ENCODE data around the gene PAX8.
A peak's percentile ranks its signal among the peaks of the same experiment; 100 is the strongest.

The PAX8 gene

DNA sequence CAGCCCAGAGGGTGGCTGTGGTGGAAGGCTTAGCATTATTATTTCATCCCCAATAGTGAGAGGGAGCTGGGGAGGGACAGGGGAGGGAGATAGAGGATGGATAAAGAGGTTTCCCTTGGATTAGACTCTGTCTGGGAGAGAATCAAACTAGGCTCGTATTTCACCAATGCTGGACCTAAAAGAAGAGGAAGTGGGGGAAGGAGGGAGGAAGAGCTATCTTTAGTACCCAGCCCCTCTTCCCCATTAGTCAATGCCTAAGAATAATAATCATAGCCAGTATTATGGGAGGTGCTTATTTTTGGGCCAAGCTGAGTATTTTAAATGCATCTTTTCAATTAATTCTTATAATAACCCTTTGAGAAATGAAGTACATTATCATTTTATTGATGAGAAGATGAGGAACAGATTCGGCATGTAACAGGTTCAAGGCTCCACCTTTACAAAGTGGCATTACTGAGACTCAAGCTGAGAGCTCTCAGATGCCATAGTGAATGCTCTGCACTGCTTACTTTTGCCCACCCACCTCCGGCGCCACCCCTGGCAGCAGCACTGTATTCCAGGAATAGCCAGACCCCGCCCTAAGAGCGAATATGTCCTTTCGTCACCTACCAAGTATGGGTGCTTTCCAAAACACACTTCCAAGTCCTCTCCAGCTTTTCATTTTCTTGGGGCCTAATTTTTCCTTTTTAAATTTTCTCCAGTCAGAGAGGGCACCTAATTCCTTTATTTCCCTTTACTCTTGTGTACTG is 21.0 kb downstream of the PAX8 start:
- no peaks in the 10 kb centered on the region for H3K36me3 ChIP-seq (replicated peaks in 1 of 2; ENCODE audit: control insufficient read depth in 2 of 2, insufficient read depth in 2 of 2, low read length in 2 of 2)
- no peak overlapping the region for H3K4ac ChIP-seq (ENCODE audit: low read length)
- peaks cover 0 to 8% of the 10 kb centered on the region in 2 donors for H3K4me1 ChIP-seq (ENCODE audit: control insufficient read depth in 2 of 2, insufficient read depth in 1 of 2, low read depth in 1 of 2, low read length in 2 of 2)
- H3K27me3 ChIP-seq (ENCODE audit: control insufficient read depth in 3 of 3, insufficient read depth in 3 of 3, low read depth in 1 of 3, low read length in 3 of 3) = peaks cover 0 to 2% (median 0%) of the 10 kb centered on the region in 3 experiments
- peaks cover 0 to 6% of the 10 kb centered on the region in 2 donors for H3K9me3 ChIP-seq (replicated peaks in 1 of 2; ENCODE audit: control insufficient read depth in 2 of 2, insufficient read depth in 1 of 2, low read depth in 1 of 2, low read length in 2 of 2)
- H4K91ac ChIP-seq (ENCODE audit: low read depth, low read length, poor library complexity) = no peak overlapping the region
- WGBS, 2 donors (ENCODE audit: extremely low coverage in 2 of 2, insufficient read length in 2 of 2, insufficient replicate concordance in 1 of 2) = no CpG with 5 or more reads among the region's 7 CpGs
- H2BK15ac ChIP-seq (ENCODE audit: low read length) = no peak overlapping the region
- no peak overlapping the region for H3K4me2 ChIP-seq (ENCODE audit: insufficient read depth, low read length, poor library complexity, severe bottlenecking)
- no peaks in the 10 kb centered on the region for H3K79me1 ChIP-seq (ENCODE audit: low read depth, low read length)
- H2BK12ac ChIP-seq (ENCODE audit: low read length) = no peak overlapping the region
- H2BK120ac ChIP-seq (ENCODE audit: low read depth, low read length) = no peak overlapping the region
- H3K14ac ChIP-seq (ENCODE audit: low read length) = no peak overlapping the region
- H3K9ac ChIP-seq (ENCODE audit: low read depth, low read length, poor library complexity) = no peak overlapping the region
- H2AK5ac ChIP-seq (ENCODE audit: low read depth, low read length) = no peak overlapping the region
- no peak overlapping the region for H3K23ac ChIP-seq (ENCODE audit: low read depth, low read length, poor library complexity)
- H3K18ac ChIP-seq (ENCODE audit: low read length) = no peak overlapping the region
- no peak overlapping the region for H3K27ac ChIP-seq (replicated peaks; ENCODE audit: low read length)
- H2AFZ ChIP-seq (ENCODE audit: low read length) = peak overlapping the region; percentile 30
- no peak overlapping the region for H2BK5ac ChIP-seq (ENCODE audit: low read length)
- no peak for DNase-seq (ENCODE audit: low spot score)
- no peak overlapping the region for H3K4me3 ChIP-seq (ENCODE audit: low read length in 2 of 2)
- no peak overlapping the region for H4K8ac ChIP-seq (ENCODE audit: low read depth, low read length)

GRCh38 chr2:113255140-113256070 is 23.3 kb downstream of the PAX8 start:
- Histone ChIP-seq H3K36me3 (replicated peaks in 1 of 2; ENCODE audit: control insufficient read depth in 2 of 2, insufficient read depth in 2 of 2, low read length in 2 of 2) (no peaks in the 10 kb centered on the region), H3K23ac (ENCODE audit: low read depth, low read length, poor library complexity) (no peak overlapping the region), H3K18ac (ENCODE audit: low read length) (no peak overlapping the region), H3K14ac (ENCODE audit: low read length) (no peak overlapping the region), H2AK5ac (ENCODE audit: low read depth, low read length) (no peak overlapping the region), H3K4ac (ENCODE audit: low read length) (no peak overlapping the region), H3K4me3 (ENCODE audit: low read length in 2 of 2) (no peak overlapping the region), H2AFZ (ENCODE audit: low read length) (no peak overlapping the region), H2BK5ac (ENCODE audit: low read length) (no peak overlapping the region), H2BK15ac (ENCODE audit: low read length) (no peak overlapping the region), H4K8ac (ENCODE audit: low read depth, low read length) (no peak overlapping the region), H3K27me3 (ENCODE audit: control insufficient read depth in 3 of 3, insufficient read depth in 3 of 3, low read depth in 1 of 3, low read length in 3 of 3) (peaks cover 0 to 2% (median 0%) of the 10 kb centered on the region in 3 experiments), H4K91ac (ENCODE audit: low read depth, low read length, poor library complexity) (no peak overlapping the region), H2BK12ac (ENCODE audit: low read length) (no peak overlapping the region), H2BK120ac (ENCODE audit: low read depth, low read length) (no peak overlapping the region), H3K4me1 (ENCODE audit: control insufficient read depth in 2 of 2, insufficient read depth in 1 of 2, low read depth in 1 of 2, low read length in 2 of 2) (peaks cover 0 to 3% of the 10 kb centered on the region in 2 donors), H3K9me3 (replicated peaks in 1 of 2; ENCODE audit: control insufficient read depth in 2 of 2, insufficient read depth in 1 of 2, low read depth in 1 of 2, low read length in 2 of 2) (peaks cover 0 to 6% of the 10 kb centered on the region in 2 donors), H3K27ac (replicated peaks; ENCODE audit: low read length) (no peak overlapping the region), H3K4me2 (ENCODE audit: insufficient read depth, low read length, poor library complexity, severe bottlenecking) (no peak overlapping the region), H3K79me1 (ENCODE audit: low read depth, low read length) (no peaks in the 10 kb centered on the region), H3K9ac (ENCODE audit: low read depth, low read length, poor library complexity) (no peak overlapping the region)
- WGBS, 2 donors (ENCODE audit: extremely low coverage in 2 of 2, insufficient read length in 2 of 2, insufficient replicate concordance in 1 of 2) = no CpG with 5 or more reads among the region's 4 CpGs
- no peak for DNase-seq (ENCODE audit: low spot score)

GRCh38 chr2:113253453-113253852 is 25.3 kb downstream of the PAX8 start:
- H2BK5ac ChIP-seq (ENCODE audit: low read length) = no peak overlapping the region
- H3K4me3 ChIP-seq (ENCODE audit: low read length in 2 of 2) = no peak overlapping the region
- no peaks in the 10 kb centered on the region for H3K36me3 ChIP-seq (replicated peaks in 1 of 2; ENCODE audit: control insufficient read depth in 2 of 2, insufficient read depth in 2 of 2, low read length in 2 of 2)
- no peak overlapping the region for H4K8ac ChIP-seq (ENCODE audit: low read depth, low read length)
- H4K91ac ChIP-seq (ENCODE audit: low read depth, low read length, poor library complexity) = no peak overlapping the region
- no peak overlapping the region for H2AFZ ChIP-seq (ENCODE audit: low read length)
- H2BK15ac ChIP-seq (ENCODE audit: low read length) = no peak overlapping the region
- WGBS, 2 donors (ENCODE audit: extremely low coverage in 2 of 2, insufficient read length in 2 of 2, insufficient replicate concordance in 1 of 2) = no CpG with 5 or more reads among the region's 4 CpGs
- no peak overlapping the region for H3K9ac ChIP-seq (ENCODE audit: low read depth, low read length, poor library complexity)
- no peak for DNase-seq (ENCODE audit: low spot score)
- H3K23ac ChIP-seq (ENCODE audit: low read depth, low read length, poor library complexity) = no peak overlapping the region
- peaks cover 0 to 6% of the 10 kb centered on the region in 2 donors for H3K9me3 ChIP-seq (replicated peaks in 1 of 2; ENCODE audit: control insufficient read depth in 2 of 2, insufficient read depth in 1 of 2, low read depth in 1 of 2, low read length in 2 of 2)
- H2BK120ac ChIP-seq (ENCODE audit: low read depth, low read length) = no peak overlapping the region
- H3K14ac ChIP-seq (ENCODE audit: low read length) = no peak overlapping the region
- H3K79me1 ChIP-seq (ENCODE audit: low read depth, low read length) = no peaks in the 10 kb centered on the region
- H3K4ac ChIP-seq (ENCODE audit: low read length) = no peak overlapping the region
- no peak overlapping the region for H3K4me2 ChIP-seq (ENCODE audit: insufficient read depth, low read length, poor library complexity, severe bottlenecking)
- no peak overlapping the region for H2BK12ac ChIP-seq (ENCODE audit: low read length)
- H3K27ac ChIP-seq (replicated peaks; ENCODE audit: low read length) = no peak overlapping the region
- H3K18ac ChIP-seq (ENCODE audit: low read length) = no peak overlapping the region
- H3K4me1 ChIP-seq (ENCODE audit: control insufficient read depth in 2 of 2, insufficient read depth in 1 of 2, low read depth in 1 of 2, low read length in 2 of 2) = peaks cover 0 to 3% of the 10 kb centered on the region in 2 donors
- no peak overlapping the region for H2AK5ac ChIP-seq (ENCODE audit: low read depth, low read length)
- peaks cover 0 to 2% (median 0%) of the 10 kb centered on the region in 3 experiments for H3K27me3 ChIP-seq (ENCODE audit: control insufficient read depth in 3 of 3, insufficient read depth in 3 of 3, low read depth in 1 of 3, low read length in 3 of 3)

DNA sequence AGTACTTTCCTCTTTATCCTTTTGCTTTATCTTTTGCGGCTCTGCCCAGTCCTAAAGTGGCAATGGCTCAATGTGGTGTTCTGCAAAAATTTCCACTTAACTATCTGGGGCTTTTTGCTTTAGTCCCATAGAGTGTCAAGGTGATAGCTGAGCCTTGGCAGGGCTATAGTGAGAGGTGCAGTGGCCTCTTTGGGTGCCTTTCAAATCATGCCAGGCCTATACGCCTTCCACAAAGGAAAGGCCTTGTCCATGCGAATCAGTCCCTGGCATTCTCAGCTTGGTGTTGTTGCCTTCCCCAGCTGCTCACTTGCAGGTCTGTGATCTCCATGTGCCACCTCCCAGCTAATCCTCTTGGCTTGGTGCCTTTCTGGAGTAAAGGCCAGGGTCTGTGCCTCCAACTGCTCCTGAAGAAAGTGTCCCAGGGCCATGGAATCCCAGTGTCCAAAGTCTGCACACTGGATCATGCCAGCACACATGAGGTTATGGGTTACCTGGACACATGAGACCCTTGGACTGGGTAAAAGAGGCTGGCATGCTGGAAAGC is 26.6 kb downstream of the PAX8 start:
- no CpG with 5 or more reads among the region's 3 CpGs for WGBS, 2 donors (ENCODE audit: extremely low coverage in 2 of 2, insufficient read length in 2 of 2, insufficient replicate concordance in 1 of 2)
- no peak overlapping the region for H3K4me2 ChIP-seq (ENCODE audit: insufficient read depth, low read length, poor library complexity, severe bottlenecking)
- H3K9ac ChIP-seq (ENCODE audit: low read depth, low read length, poor library complexity) = no peak overlapping the region
- H2BK15ac ChIP-seq (ENCODE audit: low read length) = no peak overlapping the region
- no peak overlapping the region for H2AK5ac ChIP-seq (ENCODE audit: low read depth, low read length)
- no peak overlapping the region for H3K14ac ChIP-seq (ENCODE audit: low read length)
- no peak overlapping the region for H3K4ac ChIP-seq (ENCODE audit: low read length)
- H3K9me3 ChIP-seq (replicated peaks in 1 of 2; ENCODE audit: control insufficient read depth in 2 of 2, insufficient read depth in 1 of 2, low read depth in 1 of 2, low read length in 2 of 2) = peaks cover 0 to 6% of the 10 kb centered on the region in 2 donors
- no peak overlapping the region for H2AFZ ChIP-seq (ENCODE audit: low read length)
- H2BK12ac ChIP-seq (ENCODE audit: low read length) = no peak overlapping the region
- H3K79me1 ChIP-seq (ENCODE audit: low read depth, low read length) = no peaks in the 10 kb centered on the region
- no peak overlapping the region for H4K91ac ChIP-seq (ENCODE audit: low read depth, low read length, poor library complexity)
- no peak for DNase-seq (ENCODE audit: low spot score)
- no peak overlapping the region for H3K4me3 ChIP-seq (ENCODE audit: low read length in 2 of 2)
- H3K18ac ChIP-seq (ENCODE audit: low read length) = peak overlapping the region; percentile 9
- H4K8ac ChIP-seq (ENCODE audit: low read depth, low read length) = no peak overlapping the region
- H3K36me3 ChIP-seq (replicated peaks in 1 of 2; ENCODE audit: control insufficient read depth in 2 of 2, insufficient read depth in 2 of 2, low read length in 2 of 2) = no peaks in the 10 kb centered on the region
- no peak overlapping the region for H2BK120ac ChIP-seq (ENCODE audit: low read depth, low read length)
- no peak overlapping the region for H2BK5ac ChIP-seq (ENCODE audit: low read length)
- H3K27ac ChIP-seq (replicated peaks; ENCODE audit: low read length) = no peak overlapping the region
- no peak overlapping the region for H3K23ac ChIP-seq (ENCODE audit: low read depth, low read length, poor library complexity)
- H3K27me3 ChIP-seq (ENCODE audit: control insufficient read depth in 3 of 3, insufficient read depth in 3 of 3, low read depth in 1 of 3, low read length in 3 of 3) = peaks cover 0 to 2% (median 0%) of the 10 kb centered on the region in 3 experiments
- no peaks in the 10 kb centered on the region for H3K4me1 ChIP-seq (ENCODE audit: control insufficient read depth in 2 of 2, insufficient read depth in 1 of 2, low read depth in 1 of 2, low read length in 2 of 2)
